Neural progenitor cell (in vitro differentiated cells): ENCODE results near the gene PLGRKT.

Experiments used
- CTCF ChIP-seq: fragments of 200-600 bp; sonication (generic); IDR thresholded peaks from 2 replicates; pipeline ENCODE4 v1.5.1; 2017; ENCODE audit warnings: antibody characterized with exemption, mild to moderate bottlenecking
- EZH2phosphoT487 ChIP-seq: fragments of 200-600 bp; sonication (generic); IDR thresholded peaks from 2 replicates; pipeline ENCODE4 v1.6.1; 2017; ENCODE audit warnings: antibody characterized with exemption

GRCh38 chr9:5430912-5431311 is 6.8 kb downstream of the PLGRKT start:
- TF ChIP-seq CTCF (no peak), EZH2phosphoT487 (no peak)
